ENCODE data around the gene NEAT1. TPM values are rescaled to one million over a fixed set of nuclear protein-coding genes. Genes with fewer than 3 reads are reported as not detected.

NEAT1 gene
- total and polyA plus RNA-seq, 2 experiments from 2014 or later = 4.2 to 11.3 TPM

DNA sequence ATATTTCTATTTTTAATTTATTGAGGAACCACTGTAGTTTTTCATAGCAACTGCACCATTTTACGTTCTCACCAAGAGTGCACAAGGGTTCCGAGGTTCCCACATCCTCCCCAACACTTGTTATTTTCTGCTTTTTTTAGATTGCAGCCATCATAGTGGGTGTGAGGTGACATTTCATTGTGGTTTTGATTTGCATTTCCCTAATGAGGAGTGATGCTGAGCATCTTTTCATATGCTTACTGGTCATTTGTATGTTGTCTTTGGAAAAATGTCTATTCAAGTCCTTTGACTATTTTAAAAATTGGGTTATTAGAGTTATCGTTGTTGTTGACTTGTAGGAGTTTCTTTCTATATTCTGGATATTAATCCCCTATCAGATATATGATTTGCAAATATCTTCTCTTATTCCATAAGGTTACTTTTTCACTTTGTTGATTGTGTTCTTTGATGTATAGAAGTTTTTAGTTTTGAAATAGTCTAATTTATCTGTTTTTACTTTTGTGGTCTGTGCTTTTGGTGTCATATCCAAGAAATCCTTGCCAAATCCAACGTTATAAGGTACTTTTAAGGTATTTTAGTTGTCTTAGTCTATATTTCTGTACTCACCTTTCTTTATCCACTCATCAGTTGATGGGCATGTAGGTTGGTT is 9.0 kb downstream of the NEAT1 start:
- peak in 1 of 2 donors; percentile 57 for DNase-seq (ENCODE audit: low read depth in 1 of 2, low spot score in 1 of 2)
- H3K4me3 ChIP-seq = no peak overlapping the region
- TF ChIP-seq, protein P1, sequence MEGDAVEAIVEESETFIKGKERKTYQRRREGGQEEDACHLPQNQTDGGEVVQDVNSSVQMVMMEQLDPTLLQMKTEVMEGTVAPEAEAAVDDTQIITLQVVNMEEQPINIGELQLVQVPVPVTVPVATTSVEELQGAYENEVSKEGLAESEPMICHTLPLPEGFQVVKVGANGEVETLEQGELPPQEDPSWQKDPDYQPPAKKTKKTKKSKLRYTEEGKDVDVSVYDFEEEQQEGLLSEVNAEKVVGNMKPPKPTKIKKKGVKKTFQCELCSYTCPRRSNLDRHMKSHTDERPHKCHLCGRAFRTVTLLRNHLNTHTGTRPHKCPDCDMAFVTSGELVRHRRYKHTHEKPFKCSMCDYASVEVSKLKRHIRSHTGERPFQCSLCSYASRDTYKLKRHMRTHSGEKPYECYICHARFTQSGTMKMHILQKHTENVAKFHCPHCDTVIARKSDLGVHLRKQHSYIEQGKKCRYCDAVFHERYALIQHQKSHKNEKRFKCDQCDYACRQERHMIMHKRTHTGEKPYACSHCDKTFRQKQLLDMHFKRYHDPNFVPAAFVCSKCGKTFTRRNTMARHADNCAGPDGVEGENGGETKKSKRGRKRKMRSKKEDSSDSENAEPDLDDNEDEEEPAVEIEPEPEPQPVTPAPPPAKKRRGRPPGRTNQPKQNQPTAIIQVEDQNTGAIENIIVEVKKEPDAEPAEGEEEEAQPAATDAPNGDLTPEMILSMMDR (IDR thresholded peaks at IDR 0.05; ENCODE audit: low read depth, low read length) = no peak

DNA sequence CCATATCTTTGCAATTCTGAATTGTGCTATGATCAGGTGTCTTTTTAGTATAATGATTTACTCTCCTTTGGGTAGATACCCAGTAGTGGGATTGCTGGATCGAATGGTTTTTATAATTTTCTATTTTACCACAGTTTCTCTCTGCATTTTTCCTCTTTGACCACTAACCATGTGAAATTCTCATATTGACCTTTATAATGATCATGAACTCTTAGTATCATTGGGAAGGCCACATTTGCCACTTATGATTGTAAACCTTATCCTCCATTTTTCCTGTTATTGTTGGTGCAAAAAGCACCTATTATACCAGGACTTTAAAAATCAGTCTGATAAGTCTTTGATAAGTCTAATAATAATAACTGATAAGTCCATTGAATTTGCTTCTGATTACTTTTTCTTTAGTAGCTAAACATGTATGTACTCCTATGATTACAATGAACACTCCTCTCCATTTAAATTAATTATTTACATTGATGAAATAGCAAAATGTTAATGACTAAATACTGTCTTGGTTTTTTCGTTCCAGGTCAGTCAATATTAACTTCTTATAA is 9.6 kb downstream of the NEAT1 start:
- TF ChIP-seq, protein P1 (IDR thresholded peaks at IDR 0.05; ENCODE audit: low read depth, low read length) = no peak
- Histone ChIP-seq H3K27ac (no peak overlapping the region), H3K36me3 (peaks cover 7% of the 10 kb centered on the region), H3K27me3 (no peaks in the 10 kb centered on the region), H3K4me1 (ENCODE audit: low read depth) (peaks cover 21% of the 10 kb centered on the region), H3K9me3 (ENCODE audit: low read depth) (no peaks in the 10 kb centered on the region), H3K4me3 (no peak overlapping the region)
- DNase-seq (ENCODE audit: low read depth in 1 of 2, low spot score in 1 of 2) = peak in 1 of 2 donors; percentile 30

More for the DNA sequence above, 9.0 kb downstream of the NEAT1 start:
- H3K36me3 ChIP-seq = peaks cover 7% of the 10 kb centered on the region
- no peak overlapping the region for H3K27ac ChIP-seq
- no peaks in the 10 kb centered on the region for H3K9me3 ChIP-seq (ENCODE audit: low read depth)
- peaks cover 27% of the 10 kb centered on the region for H3K4me1 ChIP-seq (ENCODE audit: low read depth)
- no peaks in the 10 kb centered on the region for H3K27me3 ChIP-seq

DNA sequence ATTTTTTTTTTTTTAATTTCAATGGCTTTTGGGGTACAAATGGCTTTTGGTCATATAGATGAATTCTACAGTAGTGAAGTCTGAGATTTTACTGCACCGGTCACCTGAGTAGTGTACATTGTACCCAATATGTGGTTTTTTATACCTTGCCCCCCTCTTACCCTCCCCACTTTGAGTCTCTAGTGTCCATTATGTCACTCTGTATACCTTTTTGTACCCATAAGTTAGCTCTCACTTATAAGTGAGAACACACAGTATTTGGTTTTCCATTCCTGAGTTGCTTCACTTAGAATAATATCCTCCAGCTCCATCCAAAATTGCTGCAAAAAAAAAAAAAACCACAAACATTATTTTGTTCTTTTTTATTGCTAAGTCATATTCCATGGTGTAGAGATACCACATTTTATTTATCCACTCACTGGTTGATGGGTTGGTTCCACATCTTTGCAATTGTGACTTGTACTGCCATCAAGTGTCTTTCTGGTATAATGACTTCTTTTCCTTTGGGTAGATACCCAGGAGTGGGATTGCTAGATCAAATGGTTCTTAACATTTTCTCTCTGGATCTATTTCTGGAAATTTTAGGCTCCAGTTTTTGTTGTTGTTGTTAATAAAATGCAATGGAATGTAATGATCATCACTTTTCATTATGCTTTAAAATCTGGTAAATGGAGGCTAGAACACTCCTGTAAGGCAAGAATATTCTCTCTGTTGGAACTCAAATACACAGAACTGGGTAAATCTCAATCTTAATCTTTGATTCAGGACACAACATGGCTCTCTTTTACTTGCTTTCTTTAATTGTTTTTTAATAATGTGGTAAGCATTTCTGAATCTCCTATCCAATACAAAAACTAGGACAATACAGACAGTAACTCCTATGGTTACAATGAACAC is 10.3 kb downstream of the NEAT1 start:
- TF ChIP-seq, protein P1 (IDR thresholded peaks at IDR 0.05; ENCODE audit: low read depth, low read length) = peak; percentile 15
- no peak overlapping the region for H3K27ac ChIP-seq
- H3K36me3 ChIP-seq = peaks cover 7% of the 10 kb centered on the region
- no peaks in the 10 kb centered on the region for H3K9me3 ChIP-seq (ENCODE audit: low read depth)
- H3K27me3 ChIP-seq = no peaks in the 10 kb centered on the region
- peak; percentile 38 to 64 for DNase-seq (ENCODE audit: low read depth in 1 of 2, low spot score in 1 of 2)
- no peak overlapping the region for H3K4me3 ChIP-seq
- peaks cover 16% of the 10 kb centered on the region for H3K4me1 ChIP-seq (ENCODE audit: low read depth)

DNA sequence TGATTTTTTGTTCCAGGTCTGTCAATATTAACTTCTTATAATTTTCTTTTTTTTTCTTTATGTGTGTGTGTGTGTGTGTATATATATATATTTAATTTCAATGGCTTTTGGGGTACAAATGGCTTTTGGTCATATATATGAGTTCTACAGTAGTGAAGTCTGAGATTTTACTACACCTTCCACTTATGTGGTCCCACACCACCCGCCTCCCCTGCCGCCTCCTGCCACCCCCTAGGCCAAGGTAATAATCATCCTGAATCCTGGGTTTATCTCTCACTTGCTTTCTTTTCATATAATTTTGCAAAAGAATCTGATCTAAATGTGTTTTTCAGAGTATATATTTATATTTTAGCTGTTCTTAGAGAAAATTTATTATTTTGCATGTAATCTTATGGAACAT is 11.1 kb downstream of the NEAT1 start:
- no peaks in the 10 kb centered on the region for H3K9me3 ChIP-seq (ENCODE audit: low read depth)
- H3K4me1 ChIP-seq (ENCODE audit: low read depth) = peaks cover 15% of the 10 kb centered on the region
- H3K27ac ChIP-seq = no peak overlapping the region
- H3K36me3 ChIP-seq = peaks cover 7% of the 10 kb centered on the region
- TF ChIP-seq, protein P1 (IDR thresholded peaks at IDR 0.05; ENCODE audit: low read depth, low read length) = no peak
- H3K4me3 ChIP-seq = no peak overlapping the region
- DNase-seq (ENCODE audit: low read depth in 1 of 2, low spot score in 1 of 2) = no peak
- H3K27me3 ChIP-seq = no peaks in the 10 kb centered on the region

DNA sequence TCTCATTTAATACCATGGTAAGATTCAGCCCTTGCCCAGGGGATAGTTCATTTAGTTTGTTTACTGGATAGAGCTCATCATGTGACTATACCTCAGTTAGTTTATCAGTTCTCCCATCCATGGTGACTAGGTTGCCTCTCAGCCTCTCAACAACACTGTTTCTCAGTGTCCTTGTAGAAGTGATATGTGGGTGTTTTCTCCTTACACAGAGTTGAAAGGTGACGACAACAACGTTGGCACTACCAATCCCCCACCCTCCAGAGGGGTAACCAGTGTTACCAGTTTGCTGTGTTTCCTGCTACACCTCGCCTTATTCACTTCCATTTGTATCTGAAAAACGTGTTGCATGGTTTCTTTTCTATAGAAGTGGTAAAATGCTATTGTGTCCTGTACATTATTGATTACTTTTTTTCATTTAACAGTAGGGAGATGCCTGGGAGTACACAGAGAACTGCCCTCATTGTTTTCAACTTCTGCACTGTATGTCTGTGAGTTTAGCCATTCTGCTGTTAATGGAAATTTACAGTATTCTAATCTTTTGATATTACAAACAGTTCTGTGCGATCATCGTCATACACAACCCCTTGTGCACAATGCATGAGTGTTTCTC is 11.6 kb downstream of the NEAT1 start:
- DNase-seq (ENCODE audit: low read depth in 1 of 2, low spot score in 1 of 2) = peak in 1 of 2 donors; percentile 46
- no peak overlapping the region for H3K27ac ChIP-seq
- no peaks in the 10 kb centered on the region for H3K27me3 ChIP-seq
- peaks cover 10% of the 10 kb centered on the region for H3K4me1 ChIP-seq (ENCODE audit: low read depth)
- TF ChIP-seq, protein P1 (IDR thresholded peaks at IDR 0.05; ENCODE audit: low read depth, low read length) = no peak
- peaks cover 7% of the 10 kb centered on the region for H3K36me3 ChIP-seq
- no peak overlapping the region for H3K4me3 ChIP-seq
- no peaks in the 10 kb centered on the region for H3K9me3 ChIP-seq (ENCODE audit: low read depth)

All from cardiac muscle cell (in vitro differentiated cells and primary cell).